GM12872 (cell line): ENCODE data around the gene KCNQ4.

Experiments used
- CTCF ChIP-seq: IDR thresholded peaks from 3 replicates; pipeline ENCODE4 v1.5.1; 2011; ENCODE audit warnings: low read depth, mild to moderate bottlenecking, low read length, moderate library complexity; ENCODE audit not compliant: insufficient read depth

The KCNQ4 gene

GRCh38 chr1:40782371-40782956, 1.1 kb upstream of the KCNQ4 start:
- TF ChIP-seq CTCF = no peak

- TF ChIP-seq CTCF = no peak
Observed at GRCh38 chr1:40784141-40784770, 669 bp downstream of the KCNQ4 start.

- TF ChIP-seq CTCF = no peak
Observed at GRCh38 chr1:40784771-40785151, 1.2 kb downstream of the KCNQ4 start.

GRCh38 chr1:40785446-40785845, 1.9 kb downstream of the KCNQ4 start:
- TF ChIP-seq CTCF = no peak

- TF ChIP-seq CTCF = no peak
Observed at GRCh38 chr1:40786171-40786994, 2.8 kb downstream of the KCNQ4 start.

GRCh38 chr1:40786995-40787705, 3.6 kb downstream of the KCNQ4 start:
- TF ChIP-seq CTCF = no peak
